Activated T-helper 1 cell treated with anti-CD3 and anti-CD28 coated beads, Interleukin-2, amount 50 U/mL, for 16 hours (primary cell): Measurements from ENCODE around the gene SHC4.
"Not testable (repeated sequence)": the region's sequence is repeated elsewhere in the genome, so short reads cannot be mapped to it uniquely, and the experiment has no call there.

Experiments
- DNase-seq, 2 donors: peaks; one replicate each; pipeline ENCODE4 v3.0.0-alpha.2; 2020; ENCODE audit warnings: low read depth in 1 of 2, low spot score in 1 of 2

SHC4 gene

GRCh38 chr15:48802257-48802656 is 161.5 kb downstream of the SHC4 start:
- DNase-seq: no peak

- DNase-seq: no peak
These were observed 162.8 kb downstream of the SHC4 start for GRCh38 chr15:48800811-48801455.

- no peak for DNase-seq
These were observed 163.5 kb downstream of the SHC4 start for GRCh38 chr15:48800245-48800644.

- DNase-seq: no peak
These were observed 165.4 kb downstream of the SHC4 start for GRCh38 chr15:48798319-48798718.

GRCh38 chr15:48796930-48797329 is 166.8 kb downstream of the SHC4 start:
- no peak for DNase-seq

GRCh38 chr15:48796521-48796920 is 167.2 kb downstream of the SHC4 start:
- DNase-seq: no peak

GRCh38 chr15:48795901-48796300 is 167.8 kb downstream of the SHC4 start:
- DNase-seq: no peak

GRCh38 chr15:48794697-48795134 is 169.0 kb downstream of the SHC4 start:
- DNase-seq: no peak

GRCh38 chr15:48792408-48792807 is 171.3 kb downstream of the SHC4 start:
- no peak for DNase-seq

- DNase-seq: not testable (repeated sequence)
These were observed 173.1 kb downstream of the SHC4 start for GRCh38 chr15:48790466-48791115.

GRCh38 chr15:48785712-48786111 is 178.0 kb downstream of the SHC4 start:
- no peak for DNase-seq

- no peak for DNase-seq
These were observed 178.5 kb downstream of the SHC4 start for GRCh38 chr15:48785195-48785594.

- DNase-seq: no peak
These were observed 179.0 kb downstream of the SHC4 start for GRCh38 chr15:48784756-48785155.

GRCh38 chr15:48782911-48783310 is 180.8 kb downstream of the SHC4 start:
- DNase-seq: no peak

- DNase-seq: no peak
These were observed 182.1 kb downstream of the SHC4 start for GRCh38 chr15:48781481-48782081.

GRCh38 chr15:48781017-48781416 is 182.7 kb downstream of the SHC4 start:
- no peak for DNase-seq

- DNase-seq: no peak
These were observed 185.4 kb downstream of the SHC4 start for GRCh38 chr15:48778331-48778730.

GRCh38 chr15:48777645-48778330 is 185.9 kb downstream of the SHC4 start:
- DNase-seq: no peak

- DNase-seq: no peak
These were observed 188.2 kb downstream of the SHC4 start for GRCh38 chr15:48775546-48775945.

GRCh38 chr15:48774484-48774883 is 189.2 kb downstream of the SHC4 start:
- no peak for DNase-seq
